ENCODE data around the gene C5.

DNA sequence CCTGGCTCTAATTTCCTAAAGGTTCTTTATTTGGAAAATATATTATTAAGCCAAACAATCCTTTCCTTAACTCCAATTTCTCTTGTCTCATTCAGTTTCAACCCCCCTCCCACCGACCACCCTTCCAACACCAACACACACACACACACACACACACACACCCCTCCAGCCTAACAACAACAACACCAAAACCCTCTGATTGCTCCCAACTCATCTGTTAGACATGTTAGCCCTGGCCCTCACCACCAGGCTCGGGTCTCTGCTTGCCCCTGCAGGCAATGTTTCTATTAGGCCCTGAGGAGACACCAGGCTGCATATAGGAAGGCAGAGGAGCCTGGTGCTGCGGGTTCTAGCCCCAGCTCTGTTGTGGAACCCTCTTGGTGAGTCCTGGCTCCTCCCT, 105.1 kb downstream of the C5 start:
- TF ChIP-seq, protein P1, sequence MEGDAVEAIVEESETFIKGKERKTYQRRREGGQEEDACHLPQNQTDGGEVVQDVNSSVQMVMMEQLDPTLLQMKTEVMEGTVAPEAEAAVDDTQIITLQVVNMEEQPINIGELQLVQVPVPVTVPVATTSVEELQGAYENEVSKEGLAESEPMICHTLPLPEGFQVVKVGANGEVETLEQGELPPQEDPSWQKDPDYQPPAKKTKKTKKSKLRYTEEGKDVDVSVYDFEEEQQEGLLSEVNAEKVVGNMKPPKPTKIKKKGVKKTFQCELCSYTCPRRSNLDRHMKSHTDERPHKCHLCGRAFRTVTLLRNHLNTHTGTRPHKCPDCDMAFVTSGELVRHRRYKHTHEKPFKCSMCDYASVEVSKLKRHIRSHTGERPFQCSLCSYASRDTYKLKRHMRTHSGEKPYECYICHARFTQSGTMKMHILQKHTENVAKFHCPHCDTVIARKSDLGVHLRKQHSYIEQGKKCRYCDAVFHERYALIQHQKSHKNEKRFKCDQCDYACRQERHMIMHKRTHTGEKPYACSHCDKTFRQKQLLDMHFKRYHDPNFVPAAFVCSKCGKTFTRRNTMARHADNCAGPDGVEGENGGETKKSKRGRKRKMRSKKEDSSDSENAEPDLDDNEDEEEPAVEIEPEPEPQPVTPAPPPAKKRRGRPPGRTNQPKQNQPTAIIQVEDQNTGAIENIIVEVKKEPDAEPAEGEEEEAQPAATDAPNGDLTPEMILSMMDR (conservative IDR thresholded peaks at IDR 0.05) = no peak
- no peak for TF ChIP-seq ZFX (IDR thresholded peaks at IDR 0.05)
